GM23338 (cell line): ENCODE results near the gene ACSM2A.
"Not testable (repeated sequence)": the region's sequence is repeated elsewhere in the genome, so short reads cannot be mapped to it uniquely, and the experiment has no call there.

Experiments used
- EZH2 ChIP-seq: fragments of 200-600 bp; sonication (generic); IDR thresholded peaks from one replicate; pipeline ENCODE4 v1.8.0; 2017; ENCODE audit warnings: antibody characterized with exemption, mild to moderate bottlenecking, low read depth; ENCODE audit not compliant: unreplicated experiment
- JUNB ChIP-seq: IDR thresholded peaks from one replicate; pipeline ENCODE4 v1.6.1; 2016; ENCODE audit warnings: antibody characterized with exemption; ENCODE audit not compliant: unreplicated experiment
- TF ChIP-seq, protein P1 (sequence below), 2 experiments: fragments of 200-600 bp in 1 of 2; sonication (generic) in 1 of 2; conservative IDR thresholded peaks; 2 replicates each; pipeline versions ENCODE4 v1.5.1 to v1.6.1; 2016 to 2017; ENCODE audit warnings: antibody characterized with exemption in 2 of 2, low read depth in 2 of 2, mild to moderate bottlenecking in 2 of 2, moderate library complexity in 1 of 2

GRCh38 chr16:20453633-20454032, 2.3 kb downstream of the ACSM2A start:
- TF ChIP-seq, protein P1, sequence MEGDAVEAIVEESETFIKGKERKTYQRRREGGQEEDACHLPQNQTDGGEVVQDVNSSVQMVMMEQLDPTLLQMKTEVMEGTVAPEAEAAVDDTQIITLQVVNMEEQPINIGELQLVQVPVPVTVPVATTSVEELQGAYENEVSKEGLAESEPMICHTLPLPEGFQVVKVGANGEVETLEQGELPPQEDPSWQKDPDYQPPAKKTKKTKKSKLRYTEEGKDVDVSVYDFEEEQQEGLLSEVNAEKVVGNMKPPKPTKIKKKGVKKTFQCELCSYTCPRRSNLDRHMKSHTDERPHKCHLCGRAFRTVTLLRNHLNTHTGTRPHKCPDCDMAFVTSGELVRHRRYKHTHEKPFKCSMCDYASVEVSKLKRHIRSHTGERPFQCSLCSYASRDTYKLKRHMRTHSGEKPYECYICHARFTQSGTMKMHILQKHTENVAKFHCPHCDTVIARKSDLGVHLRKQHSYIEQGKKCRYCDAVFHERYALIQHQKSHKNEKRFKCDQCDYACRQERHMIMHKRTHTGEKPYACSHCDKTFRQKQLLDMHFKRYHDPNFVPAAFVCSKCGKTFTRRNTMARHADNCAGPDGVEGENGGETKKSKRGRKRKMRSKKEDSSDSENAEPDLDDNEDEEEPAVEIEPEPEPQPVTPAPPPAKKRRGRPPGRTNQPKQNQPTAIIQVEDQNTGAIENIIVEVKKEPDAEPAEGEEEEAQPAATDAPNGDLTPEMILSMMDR (conservative IDR thresholded peaks at IDR 0.05; ENCODE audit: low read depth in 2 of 2): not testable (repeated sequence)
- TF ChIP-seq JUNB, EZH2: not testable (repeated sequence)
